Measurements from ENCODE around the gene TIMD4. TPM values are rescaled to one million over a fixed set of nuclear protein-coding genes. Genes with fewer than 3 reads are reported as not detected.

TIMD4 gene
- total and polyA plus RNA-seq, 4 experiments from 2014 or later = 0.54 to 9.5 (median 4.1) TPM

DNA sequence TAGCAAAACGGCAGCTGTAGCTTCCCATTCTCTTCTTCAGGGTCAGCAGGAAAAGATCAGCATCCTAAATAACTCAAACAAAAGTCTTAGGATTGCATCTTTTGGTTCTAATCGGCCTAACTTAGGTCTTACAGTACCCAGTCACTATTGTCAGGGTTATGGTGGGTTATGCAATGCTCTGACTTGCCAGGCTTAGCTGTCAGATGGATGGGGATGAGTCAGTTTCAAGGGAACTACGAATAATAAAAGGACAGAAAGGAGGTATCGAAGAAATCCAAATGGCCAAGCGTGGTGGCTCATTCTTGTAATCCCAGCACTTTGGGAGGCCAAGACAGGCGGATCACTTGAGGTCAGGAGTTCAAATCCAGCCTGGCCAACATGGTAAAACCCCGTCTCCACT, 66.5 kb downstream of the TIMD4 start:
- Mint-ChIP-seq H3K27me3 (peaks cover 0 to 1% of the 10 kb centered on the region in 2 donors), H3K4me3 (no peak overlapping the region), H3K9me3 (no peaks in the 10 kb centered on the region), H3K36me3 (no peaks in the 10 kb centered on the region), H3K27ac (no peak overlapping the region), H3K4me1 (peaks cover 9 to 22% (median 16%) of the 10 kb centered on the region in 4 donors)
- no peak for DNase-seq
- Histone ChIP-seq H3K4me3 (ENCODE audit: low read length in 2 of 2) (no peak overlapping the region), H3K27ac (ENCODE audit: low read depth, low read length) (no peak overlapping the region), H3K36me3 (ENCODE audit: insufficient read depth, low read length) (no peaks in the 10 kb centered on the region), H3K27me3 (ENCODE audit: insufficient read depth, low read length) (no peaks in the 10 kb centered on the region), H3K4me1 (ENCODE audit: insufficient read depth, low read length) (peaks cover 8% of the 10 kb centered on the region), H3K9me3 (ENCODE audit: control insufficient read depth in 1 of 2, low read length in 2 of 2) (no peaks in the 10 kb centered on the region)
- ChIA-PET POLR2A (ENCODE audit: partially characterized antibody) (no interaction called here), CTCF (ENCODE audit: partially characterized antibody) (no interaction called here)
- intact Hi-C loops (cut with micrococcal nuclease) = no loop called here

DNA sequence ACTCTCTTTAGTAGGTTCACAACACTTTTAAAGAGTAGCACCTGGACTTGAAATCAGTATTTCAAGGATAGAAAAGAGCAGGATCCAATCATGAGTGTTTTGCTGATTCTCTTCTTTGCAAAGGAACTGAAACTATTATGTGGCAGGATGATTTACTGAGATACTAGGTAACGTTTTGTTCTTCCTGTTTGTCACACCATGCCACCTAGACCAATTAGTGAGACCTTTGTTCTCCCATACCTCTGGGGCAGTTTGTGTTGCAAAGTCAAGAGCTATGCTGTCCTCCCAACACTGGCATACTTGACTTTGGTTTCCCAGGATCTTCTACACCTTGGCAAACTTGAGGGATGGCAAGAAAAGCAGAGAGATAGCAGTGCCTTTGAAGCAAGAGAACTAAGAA, 69.5 kb downstream of the TIMD4 start:
- no peaks in the 10 kb centered on the region for H3K27me3 ChIP-seq (ENCODE audit: insufficient read depth, low read length)
- peaks cover 8% of the 10 kb centered on the region for H3K4me1 ChIP-seq (ENCODE audit: insufficient read depth, low read length)
- ChIA-PET CTCF (ENCODE audit: partially characterized antibody) (interaction anchor here (0.7 to 3.2 kb wide), 3 partner anchors 41 to 100 kb away, joined by 3 to 27 read pairs (median 4); no protein-coding TSS in a partner anchor), POLR2A (ENCODE audit: partially characterized antibody) (no interaction called here)
- no peaks in the 10 kb centered on the region for H3K36me3 ChIP-seq (ENCODE audit: insufficient read depth, low read length)
- Mint-ChIP-seq H3K9me3 (no peaks in the 10 kb centered on the region), H3K4me3 (no peak overlapping the region), H3K27me3 (peaks cover 0 to 1% of the 10 kb centered on the region in 2 donors), H3K36me3 (no peaks in the 10 kb centered on the region), H3K27ac (peak overlapping the region in 1 of 7 donors; percentile 11), H3K4me1 (peaks cover 9 to 27% (median 19%) of the 10 kb centered on the region in 4 donors)
- no peaks in the 10 kb centered on the region for H3K9me3 ChIP-seq (ENCODE audit: control insufficient read depth in 1 of 2, low read length in 2 of 2)
- intact Hi-C loops (cut with micrococcal nuclease) = no loop called here
- H3K4me3 ChIP-seq (ENCODE audit: low read length in 2 of 2) = no peak overlapping the region
- DNase-seq = no peak
- no peak overlapping the region for H3K27ac ChIP-seq (ENCODE audit: low read depth, low read length)

- Histone ChIP-seq H3K4me3 (ENCODE audit: low read length in 2 of 2) (no peak overlapping the region), H3K27ac (ENCODE audit: low read depth, low read length) (no peak overlapping the region), H3K36me3 (ENCODE audit: insufficient read depth, low read length) (no peaks in the 10 kb centered on the region), H3K9me3 (ENCODE audit: control insufficient read depth in 1 of 2, low read length in 2 of 2) (no peaks in the 10 kb centered on the region), H3K27me3 (ENCODE audit: insufficient read depth, low read length) (no peaks in the 10 kb centered on the region), H3K4me1 (ENCODE audit: insufficient read depth, low read length) (peaks cover 8% of the 10 kb centered on the region)
- no peak for DNase-seq
- Mint-ChIP-seq H3K36me3 (no peaks in the 10 kb centered on the region), H3K9me3 (no peaks in the 10 kb centered on the region), H3K27ac (no peak overlapping the region), H3K4me3 (no peak overlapping the region), H3K4me1 (peaks cover 9 to 28% (median 19%) of the 10 kb centered on the region in 4 donors), H3K27me3 (peaks cover 0 to 1% of the 10 kb centered on the region in 2 donors)
- ChIA-PET POLR2A (ENCODE audit: partially characterized antibody) (interaction anchor here (1.4 to 1.5 kb wide), 2 partner anchors 21 to 250 kb away, joined by 3 read pairs; partner anchors contain the start of gene MED7), CTCF (ENCODE audit: partially characterized antibody) (interaction anchor here (0.7 to 3.2 kb wide), 6 partner anchors 17 to 250 kb away, joined by 3 to 27 read pairs (median 4); partner anchors contain the start of gene MED7)
- intact Hi-C loops (cut with micrococcal nuclease) = loop anchor here (1.0 kb wide), 2 partner anchors 42 to 239 kb away; no protein-coding TSS in a partner anchor
These were observed 70.2 kb downstream of the TIMD4 start for GRCh38 chr5:156892864-156893263.

- ChIA-PET POLR2A (ENCODE audit: partially characterized antibody) (interaction anchor here (1.4 to 1.5 kb wide), 2 partner anchors 22 to 250 kb away, joined by 3 read pairs; partner anchors contain the start of gene MED7), CTCF (ENCODE audit: partially characterized antibody) (interaction anchor here (0.8 to 3.2 kb wide), 7 partner anchors 16 to 250 kb away, joined by 3 to 27 read pairs (median 5); partner anchors contain the start of gene MED7)
- H3K27ac ChIP-seq (ENCODE audit: low read depth, low read length) = no peak overlapping the region
- H3K9me3 Mint-ChIP-seq = no peaks in the 10 kb centered on the region
- H3K36me3 ChIP-seq (ENCODE audit: insufficient read depth, low read length) = no peaks in the 10 kb centered on the region
- no peak for DNase-seq
- intact Hi-C loops (cut with micrococcal nuclease) = loop anchor here (1.0 kb wide), 2 partner anchors 43 to 240 kb away; no protein-coding TSS in a partner anchor
- H3K4me1 ChIP-seq (ENCODE audit: insufficient read depth, low read length) = peaks cover 8% of the 10 kb centered on the region
- peak overlapping the region in 1 of 8 donors; percentile 9 for H3K4me3 Mint-ChIP-seq
- no peaks in the 10 kb centered on the region for H3K9me3 ChIP-seq (ENCODE audit: control insufficient read depth in 1 of 2, low read length in 2 of 2)
- H3K36me3 Mint-ChIP-seq = no peaks in the 10 kb centered on the region
- no peak overlapping the region for H3K4me3 ChIP-seq (ENCODE audit: low read length in 2 of 2)
- peaks cover 0 to 1% of the 10 kb centered on the region in 2 donors for H3K27me3 Mint-ChIP-seq
- H3K4me1 Mint-ChIP-seq = peaks cover 9 to 28% (median 19%) of the 10 kb centered on the region in 4 donors
- no peaks in the 10 kb centered on the region for H3K27me3 ChIP-seq (ENCODE audit: insufficient read depth, low read length)
- peak overlapping the region in 5 of 7 donors; percentile 1 to 82 (median 71) for H3K27ac Mint-ChIP-seq
These were observed 70.8 kb downstream of the TIMD4 start for GRCh38 chr5:156892223-156892622.

DNA sequence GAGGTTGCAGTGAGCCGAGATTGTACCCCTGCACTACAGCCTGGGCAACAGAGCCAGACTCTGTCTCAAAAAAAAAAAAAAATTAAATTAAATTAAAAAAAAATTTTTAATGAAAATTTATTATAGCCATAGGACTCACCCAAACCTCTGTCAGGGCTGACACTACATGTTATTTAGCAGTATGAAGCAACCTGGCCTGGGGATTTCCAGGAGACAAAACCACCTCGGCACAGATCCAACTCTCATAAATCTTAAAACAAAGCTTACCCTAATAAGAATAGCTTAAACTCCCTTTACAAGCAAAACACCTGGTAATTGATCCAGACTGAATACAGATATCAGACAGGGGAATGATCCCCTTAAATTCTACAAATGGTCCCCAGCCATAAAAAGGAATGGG, 74.5 kb downstream of the TIMD4 start:
- Histone ChIP-seq H3K27me3 (ENCODE audit: insufficient read depth, low read length) (no peaks in the 10 kb centered on the region), H3K27ac (ENCODE audit: low read depth, low read length) (no peak overlapping the region), H3K9me3 (ENCODE audit: control insufficient read depth in 1 of 2, low read length in 2 of 2) (no peaks in the 10 kb centered on the region), H3K36me3 (ENCODE audit: insufficient read depth, low read length) (no peaks in the 10 kb centered on the region), H3K4me1 (ENCODE audit: insufficient read depth, low read length) (peaks cover 8% of the 10 kb centered on the region), H3K4me3 (ENCODE audit: low read length in 2 of 2) (no peak overlapping the region)
- Mint-ChIP-seq H3K4me3 (no peak overlapping the region), H3K4me1 (peaks cover 6 to 22% (median 15%) of the 10 kb centered on the region in 4 donors), H3K27ac (peak overlapping the region in 1 of 7 donors; percentile 25), H3K9me3 (no peaks in the 10 kb centered on the region), H3K27me3 (peaks cover 0 to 3% of the 10 kb centered on the region in 2 donors), H3K36me3 (no peaks in the 10 kb centered on the region)
- CTCF ChIA-PET (ENCODE audit: partially characterized antibody) = interaction anchor here (1.3 kb wide), 1 partner anchor 47 kb away, joined by 4 read pairs; no protein-coding TSS in a partner anchor
- POLR2A ChIA-PET (ENCODE audit: partially characterized antibody) = no interaction called here
- DNase-seq = peak in 1 of 5 donors; percentile 10
- intact Hi-C loops (cut with micrococcal nuclease) = no loop called here

DNA sequence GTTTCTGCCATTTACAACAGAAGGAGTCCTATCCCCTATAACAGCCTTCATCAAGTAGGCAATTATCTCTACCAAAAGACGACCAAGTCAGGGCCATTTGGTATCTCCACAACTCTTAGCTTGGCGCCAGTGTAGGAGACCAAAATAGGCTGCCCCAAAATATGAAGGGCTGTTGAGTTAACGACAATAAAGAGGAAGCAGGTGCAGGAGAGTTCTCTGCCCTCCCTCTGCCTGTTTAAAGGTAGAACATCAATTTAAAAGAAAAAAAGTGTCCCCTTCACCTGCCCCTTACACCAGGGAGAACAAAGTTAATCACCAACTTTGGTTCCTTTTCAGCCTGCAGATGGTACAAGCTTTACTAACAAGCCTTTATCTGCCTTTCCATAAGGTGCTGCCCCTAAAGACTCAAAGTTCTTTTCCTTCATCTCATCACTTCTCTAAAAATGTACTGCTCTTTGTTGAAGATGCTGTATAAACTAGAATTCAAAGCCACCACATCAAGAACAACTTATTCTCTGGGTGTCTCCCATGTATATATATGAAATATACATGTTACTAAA, 79.6 kb downstream of the TIMD4 start:
- POLR2A ChIA-PET (ENCODE audit: partially characterized antibody) = no interaction called here
- DNase-seq = no peak
- Histone ChIP-seq H3K4me3 (ENCODE audit: low read length in 2 of 2) (no peak overlapping the region), H3K27me3 (ENCODE audit: insufficient read depth, low read length) (no peaks in the 10 kb centered on the region), H3K27ac (ENCODE audit: low read depth, low read length) (no peak overlapping the region), H3K36me3 (ENCODE audit: insufficient read depth, low read length) (no peaks in the 10 kb centered on the region), H3K9me3 (ENCODE audit: control insufficient read depth in 1 of 2, low read length in 2 of 2) (no peaks in the 10 kb centered on the region), H3K4me1 (ENCODE audit: insufficient read depth, low read length) (no peaks in the 10 kb centered on the region)
- Mint-ChIP-seq H3K4me3 (no peak overlapping the region), H3K9me3 (peaks cover 0 to 2% (median 0%) of the 10 kb centered on the region in 8 donors), H3K27me3 (peaks cover 8 to 9% of the 10 kb centered on the region in 2 donors), H3K27ac (no peak overlapping the region), H3K4me1 (no peaks in the 10 kb centered on the region), H3K36me3 (no peaks in the 10 kb centered on the region)
- CTCF ChIA-PET (ENCODE audit: partially characterized antibody) = no interaction called here
- intact Hi-C loops (cut with micrococcal nuclease) = no loop called here

DNA sequence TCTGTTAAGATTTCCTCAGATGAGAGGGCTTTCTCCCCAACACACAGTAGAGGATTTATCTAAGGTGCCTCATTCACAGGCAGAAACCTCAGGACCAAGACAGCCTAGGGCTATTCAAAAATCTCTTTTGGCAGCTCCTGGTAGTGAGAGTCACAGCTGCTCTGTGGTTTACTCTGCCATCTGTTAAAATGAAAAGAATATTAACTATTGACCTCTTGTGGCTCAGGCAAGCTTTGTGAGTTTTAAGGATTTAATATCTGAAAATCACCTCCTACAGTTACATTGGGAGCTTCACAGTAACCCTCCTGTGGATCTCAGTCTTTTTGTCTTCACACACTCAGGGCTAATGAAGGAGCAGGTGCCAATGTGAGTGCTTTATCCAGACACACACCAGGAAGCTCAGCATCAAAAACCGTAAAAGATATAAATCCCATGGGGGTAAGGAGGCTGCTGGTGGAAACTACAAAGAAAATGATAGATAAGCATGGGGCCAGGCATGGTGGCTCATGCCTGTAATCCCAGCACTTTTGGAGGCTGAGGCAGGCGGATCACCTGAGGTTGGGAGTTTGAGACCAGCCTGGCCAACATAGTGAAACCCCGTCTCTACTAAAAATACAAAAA, 83.3 kb downstream of the TIMD4 start:
- ChIA-PET CTCF (ENCODE audit: partially characterized antibody) (no interaction called here), POLR2A (ENCODE audit: partially characterized antibody) (no interaction called here)
- Histone ChIP-seq H3K9me3 (ENCODE audit: control insufficient read depth in 1 of 2, low read length in 2 of 2) (no peaks in the 10 kb centered on the region), H3K4me1 (ENCODE audit: insufficient read depth, low read length) (no peaks in the 10 kb centered on the region), H3K36me3 (ENCODE audit: insufficient read depth, low read length) (no peaks in the 10 kb centered on the region), H3K4me3 (ENCODE audit: low read length in 2 of 2) (no peak overlapping the region), H3K27me3 (ENCODE audit: insufficient read depth, low read length) (no peaks in the 10 kb centered on the region), H3K27ac (ENCODE audit: low read depth, low read length) (no peak overlapping the region)
- Mint-ChIP-seq H3K4me3 (no peak overlapping the region), H3K9me3 (peaks cover 0 to 2% (median 0%) of the 10 kb centered on the region in 8 donors), H3K27me3 (peaks cover 5 to 9% of the 10 kb centered on the region in 2 donors), H3K27ac (no peak overlapping the region), H3K36me3 (no peaks in the 10 kb centered on the region), H3K4me1 (no peaks in the 10 kb centered on the region)
- intact Hi-C loops (cut with micrococcal nuclease) = no loop called here
- no peak for DNase-seq
